K562 (cell line): ENCODE measurements around the gene CEP162. TPM values are rescaled to one million over a fixed set of nuclear protein-coding genes. Genes with fewer than 3 reads are reported as not detected.
A peak's percentile ranks its signal among the peaks of the same experiment; 100 is the strongest.

Experiments used
- BHLHE40 ChIP-seq: IDR thresholded peaks from 2 replicates; pipeline ENCODE4 v1.6.1; 2011; ENCODE audit warnings: low read length, improper control_type of control experiment
- HDAC2 ChIP-seq: fragments of 450-650 bp; IDR thresholded peaks from 2 replicates; pipeline ENCODE4 v1.6.1; 2016; ENCODE audit warnings: mild to moderate bottlenecking
- MEF2D ChIP-seq: conservative IDR thresholded peaks from 2 replicates; pipeline ENCODE4 v1.6.1; 2016; ENCODE audit warnings: low read depth, missing genetic modification characterization, missing compliant biosample characterization
- MGA ChIP-seq: fragments of 450-650 bp; IDR thresholded peaks from 2 replicates; pipeline ENCODE4 v1.6.1; 2016; ENCODE audit warnings: mild to moderate bottlenecking, moderate library complexity
- RB1 ChIP-seq: fragments of 450-650 bp; IDR thresholded peaks from 2 replicates; pipeline ENCODE4 v1.6.1; 2017; ENCODE audit warnings: low read depth, mild to moderate bottlenecking
- RFX5 ChIP-seq: IDR thresholded peaks from 2 replicates; pipeline ENCODE4 v1.6.1; 2011; ENCODE audit warnings: low read depth, mild to moderate bottlenecking, improper control_type of control experiment, low read length
- ZNF146 ChIP-seq: IDR thresholded peaks from one replicate; pipeline ENCODE4 v1.6.1; 2018; ENCODE audit warnings: missing compliant biosample characterization; ENCODE audit not compliant: unreplicated experiment
- ZNF785 ChIP-seq: fragments of 250-450 bp; sonication (Bioruptor Pico); IDR thresholded peaks from 2 replicates; pipeline ENCODE4 v1.4.0; 2020; ENCODE audit warnings: mild to moderate bottlenecking
- polyA plus RNA-seq, 8 experiments: library from polyadenylated mRNA; depleted of rRNA in 4 of 8; stranded (reverse) in 5 of 8; unstranded in 3 of 8; fragments of >200 nt; fragmentation: Nextera tagmentation in 2 of 8; fragmentation: Illumina TruSeq in 1 of 8; extraction: Ambion mirVana in 2 of 8; extraction: Trizol in 1 of 8; gene quantifications; 2 replicates each; pipeline versions ENCODE4 v1.2.1 to v1.2.3, GENCODE V29; 2011 to 2014; ENCODE audit warnings: inconsistent platforms in 1 of 8, missing spikeins in 1 of 8
- total RNA-seq, 7 experiments: library from RNA; depleted of rRNA in 6 of 7; stranded (reverse); fragments of >200 nt in 6 of 7; fragmentation: Illumina TruSeq in 2 of 7; extraction: Trizol in 2 of 7; gene quantifications; 2 replicates each; pipeline versions ENCODE4 v1.2.1 to v1.2.3, GENCODE V29; 2011 to 2021; ENCODE audit warnings: low replicate concordance in 1 of 7
- TF ChIP-seq, protein P1 (sequence below): IDR thresholded peaks from 2 replicates; pipeline ENCODE4 v1.6.1; 2012; ENCODE audit warnings: low read depth, low read length, improper control_type of control experiment, borderline replicate concordance
- TF ChIP-seq, protein P2 (sequence below), 2 experiments: IDR thresholded peaks; 2 replicates each; pipeline ENCODE4 v1.6.1; 2011; ENCODE audit warnings: borderline replicate concordance in 1 of 2, control low read depth in 1 of 2, low read depth in 1 of 2, low read length in 1 of 2, mild to moderate bottlenecking in 1 of 2, mixed read lengths in 1 of 2, moderate library complexity in 1 of 2; ENCODE audit not compliant: insufficient read depth in 1 of 2, insufficient read length in 1 of 2, poor library complexity in 1 of 2, severe bottlenecking in 1 of 2; ENCODE audit errors: extremely low read depth in 1 of 2
- TF ChIP-seq, protein P3 (sequence below): conservative IDR thresholded peaks from 2 replicates; pipeline ENCODE4 v1.6.1; 2011; ENCODE audit warnings: low read depth, mild to moderate bottlenecking, low read length; ENCODE audit not compliant: control insufficient read depth

The CEP162 gene
- total and polyA plus RNA-seq, 9 of the 15 experiments (the other 6 are each of a cell fraction or from before 2014, with no cell fraction given): 3.9 to 8.6 (median 6.7) TPM

DNA sequence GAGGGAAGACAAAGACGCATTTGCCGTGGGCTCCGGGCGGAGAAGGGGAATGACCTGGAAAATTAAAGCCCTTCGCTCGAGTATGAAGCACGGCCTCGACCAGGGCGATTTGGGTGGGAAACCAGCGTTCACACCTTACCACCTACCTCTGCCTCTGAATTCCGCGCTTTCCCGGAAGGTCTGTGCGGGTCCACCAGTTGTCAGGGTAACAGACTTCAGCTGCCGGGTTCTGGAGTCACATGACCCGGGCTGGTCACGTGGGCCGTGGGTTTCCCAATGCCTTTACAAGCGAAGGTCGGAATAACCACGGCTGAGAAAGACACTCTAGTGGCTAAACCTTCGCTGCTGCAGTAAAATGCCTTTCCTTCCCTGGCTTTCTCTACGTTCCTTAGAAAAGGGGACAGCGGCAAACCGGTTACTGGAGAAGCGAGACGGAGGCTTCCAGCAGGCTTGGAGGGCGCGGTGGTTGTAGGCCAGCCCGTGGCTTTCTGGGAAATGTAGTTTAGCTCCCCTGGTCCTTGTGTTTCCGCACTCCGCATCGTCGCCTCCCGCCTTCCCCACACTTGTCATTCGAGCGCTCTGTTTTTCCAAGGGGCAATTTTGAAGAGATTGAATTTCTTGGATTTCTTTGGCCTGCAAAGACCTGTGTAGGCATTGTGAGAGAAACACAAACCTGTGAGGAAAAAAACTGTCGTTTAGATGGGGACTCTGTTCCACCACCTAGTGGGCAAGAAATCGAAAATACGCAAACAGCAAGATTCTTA is at the start of gene CEP162 (continued):
- TF ChIP-seq MGA (peak; percentile 68), RB1 (peak; percentile 24; the same call in 1 of the 2 replicates), RFX5 (no peak), HDAC2 (peak; percentile 89), BHLHE40 (peak; percentile 64), ZNF785 (CRISPR knock-in tag) (no peak), MEF2D (no peak), ZNF146 (no peak)
- TF ChIP-seq, protein P1, sequence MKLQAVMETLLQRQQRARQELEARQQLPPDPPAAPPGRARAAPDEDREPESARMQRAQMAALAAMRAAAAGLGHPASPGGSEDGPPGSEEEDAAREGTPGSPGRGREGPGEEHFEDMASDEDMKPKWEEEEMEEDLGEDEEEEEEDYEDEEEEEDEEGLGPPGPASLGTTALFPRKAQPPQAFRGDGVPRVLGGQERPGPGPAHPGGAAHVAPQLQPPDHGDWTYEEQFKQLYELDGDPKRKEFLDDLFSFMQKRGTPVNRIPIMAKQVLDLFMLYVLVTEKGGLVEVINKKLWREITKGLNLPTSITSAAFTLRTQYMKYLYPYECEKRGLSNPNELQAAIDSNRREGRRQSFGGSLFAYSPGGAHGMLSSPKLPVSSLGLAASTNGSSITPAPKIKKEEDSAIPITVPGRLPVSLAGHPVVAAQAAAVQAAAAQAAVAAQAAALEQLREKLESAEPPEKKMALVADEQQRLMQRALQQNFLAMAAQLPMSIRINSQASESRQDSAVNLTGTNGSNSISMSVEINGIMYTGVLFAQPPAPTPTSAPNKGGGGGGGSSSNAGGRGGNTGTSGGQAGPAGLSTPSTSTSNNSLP: 0 out of 2 replicates have a peak, but pooled peaks have one; percentile 36
- TF ChIP-seq, protein P2, sequence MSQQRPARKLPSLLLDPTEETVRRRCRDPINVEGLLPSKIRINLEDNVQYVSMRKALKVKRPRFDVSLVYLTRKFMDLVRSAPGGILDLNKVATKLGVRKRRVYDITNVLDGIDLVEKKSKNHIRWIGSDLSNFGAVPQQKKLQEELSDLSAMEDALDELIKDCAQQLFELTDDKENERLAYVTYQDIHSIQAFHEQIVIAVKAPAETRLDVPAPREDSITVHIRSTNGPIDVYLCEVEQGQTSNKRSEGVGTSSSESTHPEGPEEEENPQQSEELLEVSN (IDR thresholded peaks at IDR 0.05; ENCODE audit: borderline replicate concordance in 1 of 2, extremely low read depth in 1 of 2, insufficient read depth in 1 of 2, insufficient read length in 1 of 2, low read depth in 1 of 2, low read length in 1 of 2, poor library complexity in 1 of 2, severe bottlenecking in 1 of 2): peak; percentile 82 to 87
- TF ChIP-seq, protein P3, sequence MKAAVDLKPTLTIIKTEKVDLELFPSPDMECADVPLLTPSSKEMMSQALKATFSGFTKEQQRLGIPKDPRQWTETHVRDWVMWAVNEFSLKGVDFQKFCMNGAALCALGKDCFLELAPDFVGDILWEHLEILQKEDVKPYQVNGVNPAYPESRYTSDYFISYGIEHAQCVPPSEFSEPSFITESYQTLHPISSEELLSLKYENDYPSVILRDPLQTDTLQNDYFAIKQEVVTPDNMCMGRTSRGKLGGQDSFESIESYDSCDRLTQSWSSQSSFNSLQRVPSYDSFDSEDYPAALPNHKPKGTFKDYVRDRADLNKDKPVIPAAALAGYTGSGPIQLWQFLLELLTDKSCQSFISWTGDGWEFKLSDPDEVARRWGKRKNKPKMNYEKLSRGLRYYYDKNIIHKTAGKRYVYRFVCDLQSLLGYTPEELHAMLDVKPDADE: peak; percentile 86
